ENCODE measurements around the gene GPR160.

Gene GPR160

GRCh38 chr3:170027233-170028102 is 10.3 kb upstream of the GPR160 start:
- DNase-seq (ENCODE audit: low spot score): no peak

- DNase-seq (ENCODE audit: low spot score): no peak
Observed at GRCh38 chr3:170033489-170033888, 4.3 kb upstream of the GPR160 start.

DNA sequence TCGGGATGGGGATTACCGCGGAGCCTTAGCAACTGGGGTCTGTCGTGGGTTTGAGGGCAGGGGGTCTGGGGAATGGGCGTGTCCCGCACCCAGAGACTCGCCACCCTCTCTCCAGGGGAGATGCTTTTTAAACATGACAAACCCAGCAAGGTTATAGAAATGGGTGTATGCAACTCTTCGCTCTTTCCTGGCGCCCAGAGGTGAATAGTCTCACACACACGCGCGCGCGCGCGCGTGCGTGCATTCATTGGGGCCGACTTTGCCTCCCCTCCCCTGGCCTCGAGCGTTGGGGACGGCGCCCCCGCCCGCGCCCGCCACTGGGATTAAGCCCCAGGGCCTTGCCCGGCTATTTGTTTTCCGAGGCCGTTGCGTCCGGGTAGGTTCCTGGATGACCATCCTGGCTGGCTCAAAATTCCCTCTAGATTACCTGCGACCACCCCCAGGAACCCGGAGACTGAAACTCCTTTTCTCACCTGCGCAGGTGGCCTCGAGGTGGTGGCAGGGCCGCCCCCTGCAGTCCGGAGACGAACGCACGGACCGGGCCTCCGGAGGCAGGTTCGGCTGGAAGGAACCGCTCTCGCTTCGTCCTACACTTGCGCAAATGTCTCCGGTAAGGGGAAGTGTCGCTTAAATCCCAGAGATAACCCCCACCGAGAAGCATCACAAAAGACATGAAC is 777 bp downstream of the GPR160 start:
- DNase-seq (ENCODE audit: low spot score): no peak

- no peak for DNase-seq (ENCODE audit: low spot score)
Observed at GRCh38 chr3:170040418-170040817, 2.6 kb downstream of the GPR160 start.

DNA sequence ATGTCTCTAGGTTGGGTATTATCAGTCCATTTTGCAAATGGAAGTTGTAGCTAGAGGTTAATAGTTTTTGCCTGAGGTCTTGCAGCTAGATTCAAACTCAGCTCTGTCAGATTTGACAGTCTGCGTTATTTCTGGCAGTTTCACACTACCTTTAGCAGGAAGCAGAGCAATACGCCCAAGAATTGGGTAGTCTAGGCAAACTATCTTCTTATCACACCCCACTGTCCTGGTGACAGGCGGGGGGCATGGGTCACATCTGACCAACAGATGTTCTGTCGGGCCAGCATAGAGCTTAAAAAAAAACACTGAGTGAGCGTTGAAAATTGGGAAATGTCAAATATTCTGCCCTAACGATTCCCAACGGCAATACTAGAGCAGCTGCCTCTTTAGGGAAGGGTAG is 5.7 kb downstream of the GPR160 start:
- DNase-seq (ENCODE audit: low spot score): no peak

GRCh38 chr3:170044271-170044670 is 6.5 kb downstream of the GPR160 start:
- no peak for DNase-seq (ENCODE audit: low spot score)

DNA sequence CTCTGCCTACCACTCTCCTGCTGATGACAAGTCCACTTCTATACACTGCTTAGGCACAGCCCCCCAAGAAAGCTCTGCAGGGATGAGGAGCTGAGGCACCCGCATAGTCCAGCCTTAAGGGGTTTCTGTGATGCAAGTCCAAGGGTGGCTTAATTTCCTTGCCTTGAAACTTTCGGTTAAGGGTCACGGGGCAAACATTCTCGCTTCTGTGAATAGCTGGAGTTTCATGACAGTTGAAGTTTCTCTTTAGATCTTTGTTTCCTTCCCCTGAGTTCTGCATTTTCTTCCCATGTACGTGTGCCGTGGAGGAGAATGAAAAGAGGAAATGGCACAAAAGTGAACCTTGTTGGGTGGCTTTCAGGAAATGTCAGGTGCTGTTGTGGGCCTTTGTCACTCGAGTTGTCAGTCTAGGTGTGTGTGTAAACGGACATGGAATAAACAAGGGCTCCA is 7.0 kb downstream of the GPR160 start:
- DNase-seq (ENCODE audit: low spot score): peak; percentile 17

DNA sequence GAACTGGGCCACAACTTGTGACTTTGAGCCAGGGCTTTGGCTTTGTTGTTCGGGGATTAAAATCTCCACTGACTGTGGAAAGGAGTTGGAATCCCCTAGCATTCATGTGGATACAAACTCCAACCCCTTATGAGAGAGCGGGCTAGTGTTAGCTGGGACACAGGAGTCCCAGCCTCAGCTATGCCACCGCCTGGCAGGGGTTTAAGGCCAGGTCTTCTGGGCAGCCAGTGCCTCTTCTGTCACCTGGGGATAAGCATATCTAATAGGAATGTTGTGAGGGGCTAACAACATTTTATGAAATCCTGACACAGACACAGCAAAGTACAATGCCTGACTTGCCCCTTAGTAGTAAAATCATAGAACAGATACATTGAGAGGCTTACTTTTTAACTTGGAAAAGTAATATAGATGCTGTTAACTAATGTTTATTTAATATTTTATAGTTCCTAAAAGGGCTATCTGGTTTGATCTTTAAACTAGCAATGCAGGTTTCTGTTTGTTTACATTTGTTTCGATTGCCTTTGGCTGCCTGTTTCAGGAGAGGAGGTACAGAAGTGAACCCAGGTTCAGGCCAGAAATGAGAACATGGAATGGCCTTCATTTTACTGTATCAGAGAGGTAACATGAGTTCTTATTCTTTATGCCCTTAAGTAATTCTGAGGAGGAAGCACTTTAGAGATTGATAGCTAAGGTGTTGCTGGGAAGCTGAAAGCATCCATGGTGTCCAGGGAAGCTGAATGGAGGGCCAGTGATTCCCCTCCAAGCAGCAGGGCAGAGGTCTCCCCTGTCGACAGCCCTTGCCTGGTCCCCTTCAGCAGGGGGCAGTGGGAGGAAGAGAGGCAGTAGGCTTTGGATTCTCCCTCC is 8.7 kb downstream of the GPR160 start:
- DNase-seq (ENCODE audit: low spot score): no peak

- DNase-seq (ENCODE audit: low spot score): no peak
Observed at GRCh38 chr3:170047133-170047404, 9.3 kb downstream of the GPR160 start.

- no peak for DNase-seq (ENCODE audit: low spot score)
Observed at GRCh38 chr3:170049146-170050000, 11.6 kb downstream of the GPR160 start.

- DNase-seq (ENCODE audit: low spot score): no peak
Observed at GRCh38 chr3:170050753-170051152, 13.0 kb downstream of the GPR160 start.

DNA sequence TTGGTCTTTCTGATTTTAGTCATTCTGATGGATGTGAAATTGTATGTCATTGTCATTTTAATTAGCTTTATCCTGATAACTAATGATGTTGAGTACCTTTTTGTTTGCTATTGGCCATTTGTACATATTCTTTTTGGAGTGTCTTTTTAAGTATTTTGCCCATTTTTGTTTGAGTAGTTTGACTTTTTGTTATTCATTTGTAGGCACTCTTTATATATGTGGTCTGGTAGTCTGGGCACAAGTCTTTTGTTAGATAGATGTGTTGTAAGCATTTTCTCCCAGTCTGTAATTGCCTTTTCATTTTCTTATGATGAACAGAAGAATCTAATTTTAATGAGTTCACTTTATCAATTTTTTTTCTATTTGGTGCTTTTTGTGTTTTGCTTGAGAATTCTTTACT is 14.6 kb downstream of the GPR160 start:
- no peak for DNase-seq (ENCODE audit: low spot score)

DNA sequence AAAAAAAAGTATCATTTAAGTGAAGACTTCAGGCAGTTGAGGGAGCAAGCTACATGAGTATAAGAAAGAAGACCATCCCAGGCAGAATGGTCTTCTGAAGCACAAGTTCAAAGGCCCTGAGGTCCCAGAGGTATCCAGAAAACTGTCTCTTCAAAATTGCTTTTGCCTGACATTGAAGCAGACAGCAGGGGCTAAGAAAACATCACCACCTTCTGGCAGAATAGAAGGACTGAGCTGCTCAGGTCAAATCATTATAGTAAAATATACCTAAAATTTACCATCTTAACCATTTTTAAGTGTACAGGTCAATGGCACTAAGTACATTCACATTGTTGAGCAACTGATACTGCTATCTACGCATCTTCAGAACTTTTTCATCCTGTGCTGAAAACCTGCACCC is 16.4 kb downstream of the GPR160 start:
- no peak for DNase-seq (ENCODE audit: low spot score)

DNA sequence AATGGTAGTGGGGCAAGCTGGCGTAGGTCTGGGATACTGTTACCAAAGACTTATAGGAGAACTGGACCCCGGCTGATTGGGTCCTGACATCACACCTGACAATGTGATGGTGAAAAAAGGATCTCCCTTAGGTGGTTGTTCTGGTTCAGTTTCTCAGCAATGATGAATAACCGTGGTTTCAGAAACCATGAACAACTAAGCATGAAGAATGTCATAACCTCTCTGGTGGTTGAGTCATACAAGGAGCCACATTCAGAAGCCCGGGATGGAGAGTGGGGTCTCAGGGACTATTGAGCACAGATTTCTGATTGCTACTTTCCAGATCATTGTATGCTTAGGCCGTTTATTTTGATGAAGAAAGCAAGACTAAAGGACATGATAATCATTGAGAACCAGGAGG is 17.4 kb downstream of the GPR160 start:
- DNase-seq (ENCODE audit: low spot score): no peak

DNA sequence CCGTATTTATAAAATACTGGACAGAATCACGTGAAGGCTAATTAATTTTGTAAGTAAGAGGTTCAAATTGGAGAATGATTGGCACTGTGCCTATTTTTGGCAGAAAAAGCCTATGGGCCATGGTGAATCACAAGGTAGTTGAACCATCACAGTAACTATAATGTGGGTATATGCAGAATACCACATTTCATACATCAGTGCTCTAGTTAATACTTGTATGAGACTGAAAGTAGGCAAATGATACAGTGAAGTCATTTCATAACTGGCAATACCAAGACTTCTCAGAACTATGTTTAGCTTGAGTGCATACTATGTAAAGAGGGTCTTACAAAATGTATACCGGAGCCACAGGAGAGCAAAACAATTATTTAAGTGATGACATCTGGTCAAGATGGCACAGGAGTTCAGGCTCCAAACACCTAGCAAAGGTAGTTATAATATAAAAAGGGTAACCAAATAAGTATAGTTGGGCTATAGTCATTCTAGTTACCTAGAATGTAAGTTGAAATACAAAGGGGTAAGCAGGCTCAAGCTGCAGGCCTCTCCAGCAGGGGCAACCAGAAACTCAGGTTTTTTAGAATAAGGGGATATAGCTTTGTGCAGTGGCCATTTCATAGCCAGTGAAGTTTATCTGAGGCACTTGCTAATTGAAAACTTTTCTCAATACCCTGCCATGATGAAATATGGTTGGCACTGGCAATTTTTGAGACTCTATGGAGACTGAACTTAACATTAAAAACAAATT is 19.1 kb downstream of the GPR160 start:
- DNase-seq (ENCODE audit: low spot score): no peak

DNA sequence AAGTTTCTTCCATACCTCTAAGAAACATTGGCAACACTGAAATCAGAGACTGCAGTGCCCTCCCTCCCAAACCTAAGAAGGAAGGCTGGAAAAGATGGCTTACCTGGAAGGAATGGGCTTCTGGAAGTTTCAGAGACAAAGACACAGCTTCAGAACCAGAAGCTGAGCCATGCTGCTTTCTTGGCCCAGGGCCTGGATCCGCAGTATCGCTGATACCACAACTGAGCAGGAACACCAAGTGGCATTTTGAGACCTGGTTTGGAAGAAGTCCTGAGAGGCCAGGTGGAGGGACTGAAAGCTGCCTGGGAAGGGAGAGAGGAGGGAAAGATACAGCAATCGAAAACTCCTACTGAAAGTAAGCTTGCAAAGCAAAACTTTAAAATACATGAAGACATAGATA is 19.8 kb downstream of the GPR160 start:
- DNase-seq (ENCODE audit: low spot score): no peak

- DNase-seq (ENCODE audit: low spot score): no peak
Observed at GRCh38 chr3:170058127-170058526, 20.3 kb downstream of the GPR160 start.

GRCh38 chr3:170059447-170059846 is 21.7 kb downstream of the GPR160 start:
- no peak for DNase-seq (ENCODE audit: low spot score)

DNA sequence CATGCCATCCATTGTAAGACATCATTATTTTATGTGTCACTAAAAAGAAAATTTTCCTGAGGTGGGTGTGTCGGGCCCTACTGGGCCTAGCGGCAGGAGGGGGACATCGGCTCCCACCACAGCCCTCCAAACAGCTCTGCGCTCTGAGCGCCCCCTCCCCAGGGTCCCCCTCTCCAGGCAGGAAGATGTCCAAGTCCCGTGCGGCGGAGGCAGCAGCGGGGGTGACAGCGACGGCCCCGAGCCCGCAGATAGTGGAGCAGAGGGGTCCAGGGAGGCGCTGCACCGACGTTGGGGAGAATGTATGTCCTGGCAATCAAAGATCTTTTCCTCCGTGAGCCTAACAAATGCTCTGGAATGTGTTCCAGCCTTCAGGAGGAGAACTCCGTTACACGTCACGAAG is 24.3 kb downstream of the GPR160 start:
- DNase-seq (ENCODE audit: low spot score): no peak

GRCh38 chr3:170062769-170063168 is 25.0 kb downstream of the GPR160 start:
- no peak for DNase-seq (ENCODE audit: low spot score)

- DNase-seq (ENCODE audit: low spot score): no peak
Observed at GRCh38 chr3:170063691-170064090, 25.9 kb downstream of the GPR160 start.

Data from putamen (tissue), 1 donor.